Neuronal stem cell (in vitro differentiated cells): ENCODE data around the gene PODXL2.

Experiments used
- DNase-seq: peaks from one replicate; pipeline ENCODE4 v3.0.0-alpha.2; 2013; ENCODE audit warnings: low spot score
- H2AFZ ChIP-seq: one replicate; pipeline ENCODE4 v1.6.1; 2013; ENCODE audit warnings: mild to moderate bottlenecking, low read length, inconsistent platforms
- H2AK5ac ChIP-seq: 2 replicates; pipeline ENCODE4 v1.6.1; 2013; ENCODE audit warnings: low read depth, mild to moderate bottlenecking, inconsistent platforms, low read length, moderate library complexity, mixed read lengths
- H2BK120ac ChIP-seq: 2 replicates; pipeline ENCODE4 v1.6.1; 2013; ENCODE audit warnings: low read depth, mild to moderate bottlenecking, inconsistent platforms, low read length, moderate library complexity, mixed read lengths
- H2BK12ac ChIP-seq: one replicate; pipeline ENCODE4 v1.6.1; 2013; ENCODE audit warnings: low read length, inconsistent platforms
- H2BK15ac ChIP-seq: 2 replicates; pipeline ENCODE4 v1.6.1; 2013; ENCODE audit warnings: mild to moderate bottlenecking, low read length, inconsistent platforms, mixed read lengths
- H2BK5ac ChIP-seq: one replicate; pipeline ENCODE4 v1.6.1; 2013; ENCODE audit warnings: inconsistent platforms, mild to moderate bottlenecking, low read length, moderate library complexity
- H3K14ac ChIP-seq: one replicate; pipeline ENCODE4 v1.6.1; 2013; ENCODE audit warnings: low read length, inconsistent platforms
- H3K18ac ChIP-seq: 2 replicates; pipeline ENCODE4 v1.6.1; 2013; ENCODE audit warnings: low read length, inconsistent platforms
- H3K23ac ChIP-seq: 2 replicates; pipeline ENCODE4 v1.6.1; 2013; ENCODE audit warnings: low read depth, mild to moderate bottlenecking, mixed read lengths, low read length, inconsistent platforms; ENCODE audit not compliant: poor library complexity
- H3K27ac ChIP-seq: replicated peaks from 3 replicates; pipeline ENCODE4 v1.5.1; 2013; ENCODE audit warnings: low read length, inconsistent platforms
- H3K27me3 ChIP-seq, 3 experiments: 2 replicates each; pipeline ENCODE4 v1.6.1; 2013; ENCODE audit warnings: low read length in 3 of 3, mild to moderate bottlenecking in 2 of 3, inconsistent platforms in 1 of 3, low read depth in 1 of 3, mixed read lengths in 1 of 3, moderate library complexity in 1 of 3; ENCODE audit not compliant: control insufficient read depth in 3 of 3, insufficient read depth in 3 of 3
- H3K36me3 ChIP-seq, 2 donors: replicated peaks in 1 of 2; 2 replicates each; pipeline ENCODE4 v1.6.1; 2013; ENCODE audit warnings: low read length in 2 of 2; ENCODE audit not compliant: control insufficient read depth in 2 of 2, insufficient read depth in 2 of 2
- H3K4ac ChIP-seq: 2 replicates; pipeline ENCODE4 v1.6.1; 2013; ENCODE audit warnings: inconsistent platforms, mild to moderate bottlenecking, low read length, moderate library complexity
- H3K4me1 ChIP-seq, 2 donors: 1 replicate in 1 of 2; 2 replicates in 1 of 2; pipeline ENCODE4 v1.6.1; 2013; ENCODE audit warnings: low read length in 2 of 2, low read depth in 1 of 2; ENCODE audit not compliant: control insufficient read depth in 2 of 2, insufficient read depth in 1 of 2
- H3K4me2 ChIP-seq: one replicate; pipeline ENCODE4 v1.6.1; 2013; ENCODE audit warnings: mild to moderate bottlenecking, low read length, inconsistent platforms; ENCODE audit not compliant: insufficient read depth, poor library complexity, severe bottlenecking
- H3K4me3 ChIP-seq, 2 donors: 2 replicates each; pipeline ENCODE4 v1.5.1; 2013; ENCODE audit warnings: low read length in 2 of 2, mild to moderate bottlenecking in 2 of 2, inconsistent platforms in 1 of 2, moderate library complexity in 1 of 2
- H3K79me1 ChIP-seq: one replicate; pipeline ENCODE4 v1.6.1; 2013; ENCODE audit warnings: low read depth, mild to moderate bottlenecking, inconsistent platforms, low read length, moderate library complexity
- H3K9ac ChIP-seq: one replicate; pipeline ENCODE4 v1.6.1; 2013; ENCODE audit warnings: mild to moderate bottlenecking, low read depth, low read length, inconsistent platforms; ENCODE audit not compliant: poor library complexity
- H3K9me3 ChIP-seq, 2 donors: replicated peaks in 1 of 2; 2 replicates each; pipeline versions ENCODE3 to v1.6.1; 2013; ENCODE audit warnings: low read length in 2 of 2, mild to moderate bottlenecking in 2 of 2, inconsistent platforms in 1 of 2, low read depth in 1 of 2, mixed read lengths in 1 of 2, moderate library complexity in 1 of 2; ENCODE audit not compliant: control insufficient read depth in 2 of 2, insufficient read depth in 1 of 2
- H4K8ac ChIP-seq: one replicate; pipeline ENCODE4 v1.6.1; 2013; ENCODE audit warnings: low read depth, mild to moderate bottlenecking, inconsistent platforms, low read length, moderate library complexity
- H4K91ac ChIP-seq: one replicate; pipeline ENCODE4 v1.6.1; 2013; ENCODE audit warnings: low read length, low read depth, mild to moderate bottlenecking, inconsistent platforms; ENCODE audit not compliant: poor library complexity
- WGBS, 2 donors: extraction: QIAGEN DNeasy Blood & Tissue Kit; methylation state at CpG; one replicate each; pipeline ENCODE4 v1.1.7; 2013; ENCODE audit warnings: missing lambda C conversion rate in 2 of 2, mixed read lengths in 1 of 2; ENCODE audit not compliant: insufficient read length in 2 of 2, insufficient replicate concordance in 1 of 2; ENCODE audit errors: extremely low coverage in 2 of 2; 5-methylcytosine and 5-hydroxymethylcytosine counted together

The PODXL2 gene

GRCh38 chr3:127585163-127585812, 43.7 kb upstream of the PODXL2 start:
- no peak overlapping the region for H3K14ac ChIP-seq
- H3K79me1 ChIP-seq = peaks cover 18% of the 10 kb centered on the region
- no peak overlapping the region for H2BK5ac ChIP-seq
- H2BK12ac ChIP-seq = no peak overlapping the region
- peaks cover 15 to 16% of the 10 kb centered on the region in 2 donors for H3K4me1 ChIP-seq
- no peaks in the 10 kb centered on the region for H3K27me3 ChIP-seq
- no peak overlapping the region for H4K91ac ChIP-seq
- no peak overlapping the region for H3K18ac ChIP-seq
- H3K9me3 ChIP-seq = no peaks in the 10 kb centered on the region
- no peak overlapping the region for H3K4ac ChIP-seq
- peak overlapping the region; percentile 35 for H3K23ac ChIP-seq
- no peak overlapping the region for H2BK15ac ChIP-seq
- DNase-seq = no peak
- H4K8ac ChIP-seq = no peak overlapping the region
- no CpG with 5 or more reads among the region's 4 CpGs for WGBS, 2 donors
- no peak overlapping the region for H2AK5ac ChIP-seq
- peaks cover 0 to 7% of the 10 kb centered on the region in 2 donors for H3K36me3 ChIP-seq
- H3K4me2 ChIP-seq = no peak overlapping the region
- no peak overlapping the region for H3K4me3 ChIP-seq
- peak overlapping the region; percentile 61 for H3K9ac ChIP-seq
- H2BK120ac ChIP-seq = no peak overlapping the region
- H3K27ac ChIP-seq = no peak overlapping the region
- no peak overlapping the region for H2AFZ ChIP-seq

- Histone ChIP-seq H3K79me1 (peaks cover 18% of the 10 kb centered on the region), H2BK120ac (no peak overlapping the region), H3K9me3 (no peaks in the 10 kb centered on the region), H3K4me2 (no peak overlapping the region), H3K18ac (peak overlapping the region; percentile 18), H2AFZ (no peak overlapping the region), H3K4me3 (no peak overlapping the region), H4K91ac (peak overlapping the region; percentile 74), H4K8ac (no peak overlapping the region), H3K27me3 (no peaks in the 10 kb centered on the region), H3K9ac (no peak overlapping the region), H2BK12ac (no peak overlapping the region), H3K4ac (no peak overlapping the region), H2BK15ac (no peak overlapping the region), H3K23ac (peak overlapping the region; percentile 60), H3K36me3 (peaks cover 0 to 7% of the 10 kb centered on the region in 2 donors), H2AK5ac (no peak overlapping the region), H2BK5ac (no peak overlapping the region), H3K4me1 (peaks cover 15 to 16% of the 10 kb centered on the region in 2 donors), H3K27ac (no peak overlapping the region), H3K14ac (no peak overlapping the region)
- WGBS, 2 donors = no CpG with 5 or more reads among the region's 6 CpGs
- DNase-seq = no peak
These were observed 43.1 kb upstream of the PODXL2 start for GRCh38 chr3:127585813-127586413.

- H3K4ac ChIP-seq = no peak overlapping the region
- H3K79me1 ChIP-seq = peaks cover 14% of the 10 kb centered on the region
- H3K4me1 ChIP-seq = peaks cover 19 to 21% of the 10 kb centered on the region in 2 donors
- H3K4me3 ChIP-seq = no peak overlapping the region
- H2AK5ac ChIP-seq = no peak overlapping the region
- H3K27me3 ChIP-seq = no peaks in the 10 kb centered on the region
- H2BK12ac ChIP-seq = no peak overlapping the region
- no peak overlapping the region for H3K9ac ChIP-seq
- no peak overlapping the region for H2BK120ac ChIP-seq
- no peak overlapping the region for H3K4me2 ChIP-seq
- H2AFZ ChIP-seq = no peak overlapping the region
- H3K36me3 ChIP-seq = peaks cover 0 to 7% of the 10 kb centered on the region in 2 donors
- no peak overlapping the region for H4K91ac ChIP-seq
- H3K14ac ChIP-seq = no peak overlapping the region
- H2BK5ac ChIP-seq = no peak overlapping the region
- no peak overlapping the region for H4K8ac ChIP-seq
- H3K9me3 ChIP-seq = no peaks in the 10 kb centered on the region
- H3K18ac ChIP-seq = peak overlapping the region; percentile 21
- no peak overlapping the region for H3K23ac ChIP-seq
- no peak overlapping the region for H3K27ac ChIP-seq
- no CpG with 5 or more reads among the region's 4 CpGs for WGBS, 2 donors
- no peak overlapping the region for H2BK15ac ChIP-seq
- DNase-seq = no peak
These were observed 41.1 kb upstream of the PODXL2 start for GRCh38 chr3:127587876-127588275.

GRCh38 chr3:127588806-127589577, 40.0 kb upstream of the PODXL2 start:
- peak overlapping the region; percentile 24 for H2BK15ac ChIP-seq
- H2AFZ ChIP-seq = peak overlapping the region; percentile 91
- no peak overlapping the region for H2BK5ac ChIP-seq
- peak overlapping the region; percentile 79 for H3K4me2 ChIP-seq
- no peak overlapping the region for H2BK12ac ChIP-seq
- H3K9me3 ChIP-seq = no peaks in the 10 kb centered on the region
- H4K91ac ChIP-seq = no peak overlapping the region
- peak overlapping the region; percentile 93 for H3K9ac ChIP-seq
- H3K4me1 ChIP-seq = peaks cover 19 to 21% of the 10 kb centered on the region in 2 donors
- no peak overlapping the region for H3K23ac ChIP-seq
- no CpG with 5 or more reads among the region's 12 CpGs for WGBS, 2 donors
- H3K36me3 ChIP-seq = peaks cover 0 to 4% of the 10 kb centered on the region in 2 donors
- no peak overlapping the region for H3K4ac ChIP-seq
- H2AK5ac ChIP-seq = peak overlapping the region; percentile 25
- H2BK120ac ChIP-seq = no peak overlapping the region
- H3K14ac ChIP-seq = peak overlapping the region; percentile 65
- H3K4me3 ChIP-seq = peak overlapping the region; percentile 89 to 94
- H4K8ac ChIP-seq = no peak overlapping the region
- DNase-seq = no peak
- peaks cover 13% of the 10 kb centered on the region for H3K79me1 ChIP-seq
- H3K27ac ChIP-seq = no peak overlapping the region
- H3K18ac ChIP-seq = peak overlapping the region; percentile 12
- H3K27me3 ChIP-seq = no peaks in the 10 kb centered on the region
